ENCODE results near the gene ABHD16A.

DNA sequence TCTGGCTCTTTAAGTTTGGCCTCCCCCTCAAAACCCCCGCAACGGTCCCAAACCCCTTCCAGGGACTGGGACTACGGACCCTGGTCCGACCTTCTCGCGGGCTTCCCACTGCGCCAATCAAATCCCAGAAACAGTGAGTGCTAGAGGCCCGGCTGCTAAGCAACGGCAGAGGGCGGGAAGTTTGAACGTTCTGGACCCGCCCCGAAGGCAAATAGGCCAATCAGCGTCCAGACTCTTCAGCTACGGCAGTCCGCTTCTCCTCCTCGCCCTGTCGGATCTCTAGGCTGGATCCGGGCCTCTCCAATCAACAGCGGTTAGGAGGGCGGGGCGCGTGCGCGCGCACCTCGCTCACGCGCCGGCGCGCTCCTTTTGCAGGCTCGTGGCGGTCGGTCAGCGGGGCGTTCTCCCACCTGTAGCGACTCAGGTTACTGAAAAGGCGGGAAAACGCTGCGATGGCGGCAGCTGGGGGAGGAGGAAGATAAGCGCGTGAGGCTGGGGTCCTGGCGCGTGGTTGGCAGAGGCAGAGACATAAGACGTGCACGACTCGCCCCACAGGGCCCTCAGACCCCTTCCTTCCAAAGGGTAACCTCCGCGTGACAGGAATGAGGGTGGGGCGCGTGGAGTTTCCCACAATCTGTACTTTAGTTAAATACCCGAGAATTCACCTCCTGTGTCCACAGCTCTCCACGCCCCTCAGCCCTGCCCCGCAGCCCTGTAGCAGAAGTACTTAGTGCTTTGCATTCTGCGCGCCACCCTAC, 36.7 kb upstream of the ABHD16A start, which contains the start of gene MSH5:
- TF ChIP-seq, protein P1, sequence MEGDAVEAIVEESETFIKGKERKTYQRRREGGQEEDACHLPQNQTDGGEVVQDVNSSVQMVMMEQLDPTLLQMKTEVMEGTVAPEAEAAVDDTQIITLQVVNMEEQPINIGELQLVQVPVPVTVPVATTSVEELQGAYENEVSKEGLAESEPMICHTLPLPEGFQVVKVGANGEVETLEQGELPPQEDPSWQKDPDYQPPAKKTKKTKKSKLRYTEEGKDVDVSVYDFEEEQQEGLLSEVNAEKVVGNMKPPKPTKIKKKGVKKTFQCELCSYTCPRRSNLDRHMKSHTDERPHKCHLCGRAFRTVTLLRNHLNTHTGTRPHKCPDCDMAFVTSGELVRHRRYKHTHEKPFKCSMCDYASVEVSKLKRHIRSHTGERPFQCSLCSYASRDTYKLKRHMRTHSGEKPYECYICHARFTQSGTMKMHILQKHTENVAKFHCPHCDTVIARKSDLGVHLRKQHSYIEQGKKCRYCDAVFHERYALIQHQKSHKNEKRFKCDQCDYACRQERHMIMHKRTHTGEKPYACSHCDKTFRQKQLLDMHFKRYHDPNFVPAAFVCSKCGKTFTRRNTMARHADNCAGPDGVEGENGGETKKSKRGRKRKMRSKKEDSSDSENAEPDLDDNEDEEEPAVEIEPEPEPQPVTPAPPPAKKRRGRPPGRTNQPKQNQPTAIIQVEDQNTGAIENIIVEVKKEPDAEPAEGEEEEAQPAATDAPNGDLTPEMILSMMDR (IDR thresholded peaks at IDR 0.05), result peak in 2 of 6 experiments; percentile 1 to 3
- TF ChIP-seq POLR2A (IDR thresholded peaks at IDR 0.05), result peak in 2 of 4 donors; percentile 31 to 83
